Measurements from ENCODE around the gene TTLL11. TPM values are rescaled to one million over a fixed set of nuclear protein-coding genes. Genes with fewer than 3 reads are reported as not detected.

TTLL11 gene
- total RNA-seq, 4 donors from 2014 or later, result 7.2 to 12.1 (median 9.9) TPM

DNA sequence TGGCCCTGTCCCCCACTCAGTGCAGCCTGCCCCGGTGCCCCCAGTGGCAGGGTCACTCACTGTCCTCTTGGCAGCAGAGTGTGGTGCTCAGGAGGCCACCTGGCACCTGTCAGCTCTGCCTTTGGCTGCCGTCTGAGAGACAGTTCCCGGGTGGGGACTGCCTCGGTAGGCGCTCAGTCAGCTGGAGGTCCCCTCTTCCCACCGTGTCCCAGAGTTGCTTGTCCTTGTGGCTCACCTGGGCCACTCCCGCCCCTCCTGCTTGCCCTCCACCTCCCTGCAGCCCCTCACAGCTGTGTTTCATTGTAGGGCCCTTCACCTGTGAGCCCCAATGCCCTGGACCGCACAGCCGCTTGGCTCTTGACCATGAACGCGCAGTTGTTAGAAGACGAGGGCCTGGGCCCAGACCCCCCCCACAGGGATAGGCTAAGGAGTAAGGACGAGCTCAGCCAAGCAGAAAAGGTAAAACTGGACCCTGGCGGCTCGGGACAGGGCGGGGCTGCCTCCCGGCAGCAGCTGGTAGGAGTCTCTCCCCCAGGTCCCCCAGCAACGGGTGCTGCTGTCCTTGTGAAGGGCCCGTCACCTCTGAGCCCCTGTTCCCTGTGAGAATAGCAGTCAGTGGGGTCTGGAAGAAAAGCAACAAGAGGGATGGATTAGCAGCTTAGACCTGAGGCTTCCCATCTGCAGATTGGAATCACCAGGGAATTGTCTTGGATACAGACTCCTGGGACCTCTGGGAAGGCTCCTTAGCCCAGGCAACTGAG lies 319.0 kb downstream of the TTLL11 start:
- Histone ChIP-seq H3K27ac (peak overlapping the region; percentile 18), H3K4me1 (no peaks in the 10 kb centered on the region), H3K9me3 (peaks cover 6% of the 10 kb centered on the region), H3K27me3 (no peaks in the 10 kb centered on the region), H3K4me3 (no peak overlapping the region), H3K36me3 (peaks cover 94% of the 10 kb centered on the region)
- no peak for TF ChIP-seq EP300 (IDR thresholded peaks at IDR 0.05)
- TF ChIP-seq, protein P1, sequence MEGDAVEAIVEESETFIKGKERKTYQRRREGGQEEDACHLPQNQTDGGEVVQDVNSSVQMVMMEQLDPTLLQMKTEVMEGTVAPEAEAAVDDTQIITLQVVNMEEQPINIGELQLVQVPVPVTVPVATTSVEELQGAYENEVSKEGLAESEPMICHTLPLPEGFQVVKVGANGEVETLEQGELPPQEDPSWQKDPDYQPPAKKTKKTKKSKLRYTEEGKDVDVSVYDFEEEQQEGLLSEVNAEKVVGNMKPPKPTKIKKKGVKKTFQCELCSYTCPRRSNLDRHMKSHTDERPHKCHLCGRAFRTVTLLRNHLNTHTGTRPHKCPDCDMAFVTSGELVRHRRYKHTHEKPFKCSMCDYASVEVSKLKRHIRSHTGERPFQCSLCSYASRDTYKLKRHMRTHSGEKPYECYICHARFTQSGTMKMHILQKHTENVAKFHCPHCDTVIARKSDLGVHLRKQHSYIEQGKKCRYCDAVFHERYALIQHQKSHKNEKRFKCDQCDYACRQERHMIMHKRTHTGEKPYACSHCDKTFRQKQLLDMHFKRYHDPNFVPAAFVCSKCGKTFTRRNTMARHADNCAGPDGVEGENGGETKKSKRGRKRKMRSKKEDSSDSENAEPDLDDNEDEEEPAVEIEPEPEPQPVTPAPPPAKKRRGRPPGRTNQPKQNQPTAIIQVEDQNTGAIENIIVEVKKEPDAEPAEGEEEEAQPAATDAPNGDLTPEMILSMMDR (IDR thresholded peaks at IDR 0.05), result no peak
- TF ChIP-seq POLR2AphosphoS5 (IDR thresholded peaks at IDR 0.05), result no peak
- no peak for TF ChIP-seq POLR2A (IDR thresholded peaks at IDR 0.05)
- 98% methylated on average over 14 of the region's 19 CpGs for WGBS
- DNase-seq (ENCODE audit: low spot score in 2 of 2), result peak in 1 of 2 donors; percentile 53

DNA sequence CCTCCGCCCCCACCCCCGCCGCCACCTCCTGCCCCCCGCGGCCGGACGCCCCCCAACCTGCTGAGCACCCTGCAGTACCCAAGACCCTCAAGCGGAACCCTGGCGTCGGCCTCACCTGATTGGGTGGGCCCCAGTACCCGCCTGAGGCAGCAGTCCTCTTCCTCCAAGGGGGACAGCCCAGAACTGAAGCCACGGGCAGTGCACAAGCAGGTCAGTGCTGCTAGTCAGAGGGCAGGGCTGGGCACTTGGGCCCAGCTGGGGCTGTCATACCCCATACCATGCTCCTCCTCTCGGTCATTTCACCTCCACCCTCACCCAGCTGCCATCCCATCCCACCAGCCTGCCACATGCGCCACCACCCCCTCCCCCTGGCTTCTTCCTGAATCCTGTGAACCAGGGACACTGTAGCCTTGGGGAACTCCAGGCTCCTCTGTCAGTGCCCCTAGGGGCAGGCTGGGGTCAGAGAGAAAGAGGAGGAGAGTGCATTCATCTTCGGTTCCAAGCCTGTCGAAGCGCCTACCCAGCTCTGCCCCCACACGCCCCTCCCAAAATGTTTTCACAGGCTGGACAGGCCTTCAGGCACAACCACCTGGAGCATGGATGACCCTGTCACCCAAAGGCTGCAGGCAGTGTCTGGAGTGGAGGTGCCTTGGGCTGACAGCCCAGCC lies 319.7 kb downstream of the TTLL11 start:
- H3K4me3 ChIP-seq, result no peak overlapping the region
- H3K27me3 ChIP-seq, result no peaks in the 10 kb centered on the region
- no peaks in the 10 kb centered on the region for H3K4me1 ChIP-seq
- H3K36me3 ChIP-seq, result peaks cover 100% of the 10 kb centered on the region
- peaks cover 6% of the 10 kb centered on the region for H3K9me3 ChIP-seq
- DNase-seq (ENCODE audit: low spot score in 2 of 2), result peak in 1 of 2 donors; percentile 56
- H3K27ac ChIP-seq, result peak overlapping the region; percentile 18
- WGBS, result 87% methylated on average over 6 of the region's 18 CpGs
- TF ChIP-seq POLR2A (IDR thresholded peaks at IDR 0.05), result no peak

DNA sequence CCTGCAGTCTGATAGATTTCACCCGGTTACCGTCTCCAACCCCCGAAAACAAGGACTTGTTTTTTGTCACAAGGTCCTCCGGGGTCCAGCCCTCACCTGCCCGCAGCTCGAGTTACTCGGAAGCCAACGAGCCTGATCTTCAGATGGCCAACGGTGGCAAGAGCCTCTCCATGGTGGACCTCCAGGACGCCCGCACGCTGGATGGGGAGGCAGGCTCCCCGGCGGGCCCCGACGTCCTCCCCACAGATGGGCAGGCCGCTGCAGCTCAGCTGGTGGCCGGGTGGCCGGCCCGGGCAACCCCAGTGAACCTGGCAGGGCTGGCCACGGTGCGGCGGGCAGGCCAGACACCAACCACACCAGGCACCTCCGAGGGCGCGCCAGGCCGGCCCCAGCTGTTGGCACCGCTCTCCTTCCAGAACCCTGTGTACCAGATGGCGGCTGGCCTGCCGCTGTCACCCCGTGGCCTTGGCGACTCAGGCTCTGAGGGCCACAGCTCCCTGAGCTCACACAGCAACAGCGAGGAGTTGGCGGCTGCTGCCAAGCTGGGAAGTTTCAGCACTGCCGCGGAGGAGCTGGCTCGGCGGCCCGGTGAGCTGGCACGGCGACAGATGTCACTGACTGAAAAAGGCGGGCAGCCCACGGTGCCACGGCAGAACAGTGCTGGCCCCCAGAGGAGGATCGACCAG lies 320.4 kb downstream of the TTLL11 start:
- Histone ChIP-seq H3K36me3 (peaks cover 100% of the 10 kb centered on the region), H3K4me1 (no peaks in the 10 kb centered on the region), H3K27ac (no peak overlapping the region), H3K27me3 (no peaks in the 10 kb centered on the region), H3K9me3 (no peaks in the 10 kb centered on the region), H3K4me3 (no peak overlapping the region)
- TF ChIP-seq EP300 (IDR thresholded peaks at IDR 0.05), result no peak
- TF ChIP-seq, protein P1 (IDR thresholded peaks at IDR 0.05), result no peak
- TF ChIP-seq POLR2A (IDR thresholded peaks at IDR 0.05), result no peak
- no peak for TF ChIP-seq POLR2AphosphoS5 (IDR thresholded peaks at IDR 0.05)
- DNase-seq (ENCODE audit: low spot score in 2 of 2), result peak in 1 of 2 donors; percentile 60
- 78% methylated on average over 32 of the region's 45 CpGs for WGBS

Other genes with a start within 250 kb of the TTLL11 start
- 10 to 100 TPM; 16.3 to 34.4 (median 30.2) TPM for gene NDUFA8, start 66.5 kb upstream of the TTLL11 start, total RNA-seq
- not detected for gene MORN5, start 66.6 kb upstream of the TTLL11 start, total RNA-seq
- 1 to 10 TPM; 1.4 to 7.3 (median 3.4) TPM for gene LHX6, start 135.6 kb upstream of the TTLL11 start, total RNA-seq
- gene RBM18, start 171.5 kb upstream of the TTLL11 start, total RNA-seq, result 10 to 100 TPM; 10.2 to 15.8 (median 11.9) TPM
- gene MRRF, start 171.6 kb upstream of the TTLL11 start, total RNA-seq, result 10 to 100 TPM; 41.3 to 75.2 (median 44.2) TPM

All from suprapubic skin (tissue), 4 donors.